ENCODE data around the gene TMEM88.

Gene TMEM88

DNA sequence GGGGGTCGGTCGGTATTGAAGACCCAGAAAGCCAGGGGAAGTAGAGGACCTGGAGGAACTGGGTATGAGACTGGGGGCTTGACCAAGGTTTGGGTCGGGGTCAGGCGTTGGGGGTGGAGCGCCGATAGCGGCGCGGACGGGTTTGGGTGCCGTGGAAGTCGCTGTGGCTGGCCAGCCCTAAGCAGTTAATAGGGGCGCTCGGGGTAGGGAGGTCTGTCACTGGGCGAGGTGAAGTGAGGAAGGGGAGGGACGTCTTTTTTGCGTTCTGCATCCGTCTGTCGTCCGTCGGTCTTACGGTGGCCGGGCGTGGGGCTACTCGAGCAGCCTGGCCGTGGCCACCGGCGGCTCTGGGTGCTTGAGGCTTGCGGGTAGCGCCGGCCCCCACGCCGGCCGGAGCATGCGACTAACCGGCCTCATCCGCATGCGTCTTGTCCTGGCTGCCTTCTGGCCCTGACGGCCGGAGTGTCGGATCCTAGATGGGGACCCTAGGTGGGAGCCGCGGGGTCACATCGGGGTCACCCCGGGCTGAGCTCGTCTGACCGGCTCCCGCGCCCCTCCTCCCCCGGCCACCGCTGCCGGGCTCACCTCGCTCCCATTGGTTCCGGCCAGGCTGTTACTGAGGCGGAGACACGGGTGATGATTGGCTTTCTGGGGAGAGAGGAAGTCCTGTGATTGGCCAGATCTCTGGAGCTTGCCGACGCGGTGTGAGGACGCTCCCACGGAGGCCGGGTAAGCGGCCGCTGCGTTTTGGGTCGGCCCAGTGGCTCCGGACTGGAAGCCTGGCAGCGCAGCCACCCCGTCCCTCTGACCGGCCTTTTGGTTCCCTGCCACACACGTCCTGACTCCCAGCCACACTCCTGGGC, 10.3 kb upstream of the TMEM88 start:
- peak; percentile 86 for DNase-seq

DNA sequence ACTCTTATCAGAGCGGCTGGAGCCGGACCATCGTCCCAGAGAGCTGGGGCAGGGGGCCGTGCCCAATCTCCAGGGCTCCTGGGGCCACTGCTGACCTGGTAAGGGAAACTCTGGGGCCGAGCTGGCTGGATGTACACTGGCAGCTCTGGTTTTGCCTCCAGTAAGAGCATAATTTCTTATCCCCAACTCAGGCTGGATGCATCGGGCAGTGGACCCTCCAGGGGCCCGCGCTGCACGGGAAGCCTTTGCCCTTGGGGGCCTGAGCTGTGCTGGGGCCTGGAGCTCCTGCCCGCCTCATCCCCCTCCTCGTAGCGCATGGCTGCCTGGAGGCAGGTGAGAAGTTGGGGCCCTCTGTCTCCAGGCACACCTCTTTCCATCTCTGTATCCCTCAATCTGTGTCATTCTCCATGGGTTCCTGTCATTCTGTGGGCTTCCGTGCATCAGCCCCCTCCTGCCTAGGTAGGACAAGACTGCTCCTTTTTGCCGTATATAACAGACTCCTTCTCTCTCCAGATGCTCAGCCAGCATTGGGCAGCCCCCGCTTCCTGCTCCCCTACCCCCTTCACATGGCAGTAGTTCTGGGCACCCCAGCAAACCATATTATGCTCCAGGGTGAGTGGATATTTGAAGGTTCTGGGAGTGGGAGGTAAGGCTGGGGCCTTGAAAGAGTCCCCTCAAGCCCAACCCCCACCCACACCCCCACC, 9.4 kb upstream of the TMEM88 start:
- no peak for DNase-seq

DNA sequence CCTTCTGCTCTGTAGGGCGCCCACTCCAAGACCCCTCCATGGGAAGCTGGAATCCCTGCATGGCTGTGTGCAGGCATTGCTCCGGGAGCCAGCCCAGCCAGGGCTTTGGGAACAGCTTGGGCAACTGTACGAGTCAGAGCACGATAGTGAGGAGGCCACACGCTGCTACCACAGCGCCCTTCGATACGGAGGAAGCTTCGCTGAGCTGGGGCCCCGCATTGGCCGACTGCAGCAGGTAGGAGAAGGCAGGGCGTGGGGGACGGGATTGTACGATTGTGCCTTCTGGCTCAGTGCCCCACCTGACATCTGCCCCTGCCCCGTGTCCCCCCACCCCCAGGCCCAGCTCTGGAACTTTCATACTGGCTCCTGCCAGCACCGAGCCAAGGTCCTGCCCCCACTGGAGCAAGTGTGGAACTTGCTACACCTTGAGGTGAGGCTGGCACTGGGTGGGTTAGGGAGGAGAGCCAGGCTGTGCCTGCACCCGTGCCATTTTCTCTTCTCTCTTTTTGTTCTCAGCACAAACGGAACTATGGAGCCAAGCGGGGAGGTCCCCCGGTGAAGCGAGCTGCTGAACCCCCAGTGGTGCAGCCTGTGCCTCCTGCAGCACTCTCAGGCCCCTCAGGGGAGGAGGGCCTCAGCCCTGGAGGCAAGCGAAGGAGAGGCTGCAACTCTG, 8.7 kb upstream of the TMEM88 start:
- DNase-seq, result no peak

DNA sequence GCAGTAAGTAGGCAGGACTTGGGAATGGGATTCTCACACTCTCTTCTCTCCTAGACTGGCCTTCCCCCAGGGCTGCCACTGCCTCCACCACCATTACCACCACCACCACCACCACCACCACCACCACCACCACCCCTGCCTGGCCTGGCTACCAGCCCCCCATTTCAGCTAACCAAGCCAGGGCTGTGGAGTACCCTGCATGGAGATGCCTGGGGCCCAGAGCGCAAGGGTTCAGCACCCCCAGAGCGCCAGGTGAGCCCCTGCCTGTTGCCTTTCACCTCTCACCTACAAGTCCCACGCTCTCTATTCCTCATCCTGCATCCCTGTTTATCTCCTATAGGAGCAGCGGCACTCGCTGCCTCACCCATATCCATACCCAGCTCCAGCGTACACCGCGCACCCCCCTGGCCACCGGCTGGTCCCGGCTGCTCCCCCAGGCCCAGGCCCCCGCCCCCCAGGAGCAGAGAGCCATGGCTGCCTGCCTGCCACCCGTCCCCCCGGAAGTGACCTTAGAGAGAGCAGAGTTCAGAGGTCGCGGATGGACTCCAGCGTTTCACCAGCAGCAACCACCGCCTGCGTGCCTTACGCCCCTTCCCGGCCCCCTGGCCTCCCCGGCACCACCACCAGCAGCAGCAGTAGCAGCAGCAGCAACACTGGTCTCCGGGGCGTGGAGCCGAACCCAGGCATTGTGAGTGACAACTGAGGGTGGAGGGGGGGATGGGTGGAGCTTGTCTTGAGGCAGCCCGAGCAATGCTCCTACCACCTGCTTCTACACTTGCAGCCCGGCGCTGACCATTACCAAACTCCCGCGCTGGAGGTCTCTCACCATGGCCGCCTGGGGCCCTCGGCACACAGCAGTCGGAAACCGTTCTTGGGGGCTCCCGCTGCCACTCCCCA, 7.9 kb upstream of the TMEM88 start:
- DNase-seq, result no peak

GRCh38 chr17:7848131-7848579, 6.7 kb upstream of the TMEM88 start:
- DNase-seq, result no peak

- DNase-seq, result no peak
Observed at GRCh38 chr17:7848739-7849129, 6.1 kb upstream of the TMEM88 start.

- no peak for DNase-seq
Observed at GRCh38 chr17:7849130-7849750, 5.6 kb upstream of the TMEM88 start.

GRCh38 chr17:7849751-7850504, 4.9 kb upstream of the TMEM88 start:
- no peak for DNase-seq

GRCh38 chr17:7850701-7851437, 4.0 kb upstream of the TMEM88 start:
- DNase-seq, result no peak

GRCh38 chr17:7851438-7852261, 3.2 kb upstream of the TMEM88 start:
- DNase-seq, result peak; percentile 90

DNA sequence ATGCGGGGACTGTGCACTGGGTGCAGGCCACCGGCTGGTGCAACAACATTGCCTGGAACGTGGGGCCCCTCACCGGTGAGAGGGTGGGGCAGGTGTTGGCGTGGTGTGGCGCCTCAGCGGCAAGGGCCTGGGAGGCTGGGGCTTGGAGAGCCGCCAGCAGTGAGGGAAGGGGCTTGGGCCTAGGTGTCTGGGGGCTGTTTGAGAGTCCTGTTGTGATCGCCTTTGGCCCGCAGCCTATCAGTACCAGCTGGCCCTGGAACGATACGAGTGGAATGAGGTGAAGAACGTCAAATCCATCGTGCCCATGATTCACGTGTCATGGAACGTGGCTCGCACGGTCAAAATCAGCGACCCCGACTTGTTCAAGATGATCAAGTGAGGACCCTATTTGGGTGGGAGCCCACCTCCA, 2.6 kb upstream of the TMEM88 start:
- DNase-seq, result no peak

GRCh38 chr17:7852919-7853690, 1.8 kb upstream of the TMEM88 start:
- no peak for DNase-seq

- DNase-seq, result no peak
Observed at GRCh38 chr17:7853691-7854038, 1.2 kb upstream of the TMEM88 start.

DNA sequence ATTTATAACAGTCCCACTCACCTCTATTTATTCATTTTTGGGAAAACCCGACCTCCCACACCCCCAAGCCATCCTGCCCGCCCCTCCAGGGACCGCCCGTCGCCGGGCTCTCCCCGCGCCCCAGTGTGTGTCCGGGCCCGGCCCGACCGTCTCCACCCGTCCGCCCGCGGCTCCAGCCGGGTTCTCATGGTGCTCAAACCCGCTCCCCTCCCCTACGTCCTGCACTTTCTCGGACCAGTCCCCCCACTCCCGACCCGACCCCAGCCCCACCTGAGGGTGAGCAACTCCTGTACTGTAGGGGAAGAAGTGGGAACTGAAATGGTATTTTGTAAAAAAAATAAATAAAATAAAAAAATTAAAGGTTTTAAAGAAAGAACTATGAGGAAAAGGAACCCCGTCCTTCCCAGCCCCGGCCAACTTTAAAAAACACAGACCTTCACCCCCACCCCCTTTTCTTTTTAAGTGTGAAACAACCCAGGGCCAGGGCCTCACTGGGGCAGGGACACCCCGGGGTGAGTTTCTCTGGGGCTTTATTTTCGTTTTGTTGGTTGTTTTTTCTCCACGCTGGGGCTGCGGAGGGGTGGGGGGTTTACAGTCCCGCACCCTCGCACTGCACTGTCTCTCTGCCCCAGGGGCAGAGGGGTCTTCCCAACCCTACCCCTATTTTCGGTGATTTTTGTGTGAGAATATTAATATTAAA, 638 bp upstream of the TMEM88 start:
- DNase-seq, result no peak

DNA sequence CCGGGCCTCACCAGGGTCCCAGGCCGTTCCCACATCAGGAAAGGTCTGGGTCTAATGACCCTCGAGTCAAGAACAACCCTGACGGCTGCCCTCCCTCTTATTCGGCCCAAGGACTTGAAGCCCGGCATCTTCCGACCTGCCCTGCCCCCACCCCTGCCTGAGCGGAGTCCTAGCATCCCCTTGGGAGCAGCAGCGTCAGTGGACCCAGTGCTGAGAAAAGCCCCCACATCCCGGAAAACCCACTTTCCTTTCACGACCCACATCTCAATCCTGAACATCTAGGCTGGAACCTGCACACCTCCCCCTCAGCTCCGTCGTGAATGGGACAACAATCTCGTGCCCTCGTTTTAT, 769 bp downstream of the TMEM88 start:
- no peak for DNase-seq

- no peak for DNase-seq
Observed at GRCh38 chr17:7856011-7856810, 1.3 kb downstream of the TMEM88 start.
